Measurements from ENCODE around the gene IL1RL1.

IL1RL1 gene

GRCh38 chr2:102294802-102295489 lies 16.4 kb upstream of the IL1RL1 start:
- DNase-seq: no peak

- DNase-seq: no peak
These were observed 15.8 kb upstream of the IL1RL1 start for GRCh38 chr2:102295566-102295965.

GRCh38 chr2:102296449-102296848 lies 14.9 kb upstream of the IL1RL1 start:
- no peak for DNase-seq

- no peak for DNase-seq
These were observed 13.5 kb upstream of the IL1RL1 start for GRCh38 chr2:102297891-102298290.

GRCh38 chr2:102301867-102302362 lies 9.4 kb upstream of the IL1RL1 start:
- DNase-seq: peak; percentile 5

GRCh38 chr2:102302458-102302857 lies 8.9 kb upstream of the IL1RL1 start:
- DNase-seq: no peak

- DNase-seq: no peak
These were observed 7.8 kb upstream of the IL1RL1 start for GRCh38 chr2:102303589-102303988.

- no peak for DNase-seq
These were observed 7.1 kb upstream of the IL1RL1 start for GRCh38 chr2:102304268-102304667.

GRCh38 chr2:102304711-102305611 lies 6.4 kb upstream of the IL1RL1 start:
- DNase-seq: peak; percentile 7

GRCh38 chr2:102306125-102306524 lies 5.2 kb upstream of the IL1RL1 start:
- DNase-seq: no peak

- DNase-seq: no peak
These were observed 1.7 kb downstream of the IL1RL1 start for GRCh38 chr2:102313025-102313424.

- DNase-seq: no peak
These were observed 2.1 kb downstream of the IL1RL1 start for GRCh38 chr2:102313471-102313870.

- DNase-seq: no peak
These were observed 2.6 kb downstream of the IL1RL1 start for GRCh38 chr2:102313950-102314349.

- no peak for DNase-seq
These were observed 4.6 kb downstream of the IL1RL1 start for GRCh38 chr2:102315921-102316320.

GRCh38 chr2:102317715-102318114 lies 6.4 kb downstream of the IL1RL1 start:
- DNase-seq: no peak

- DNase-seq: no peak
These were observed 7.1 kb downstream of the IL1RL1 start for GRCh38 chr2:102318437-102318836.

- DNase-seq: no peak
These were observed 10.8 kb downstream of the IL1RL1 start for GRCh38 chr2:102321941-102322719.

GRCh38 chr2:102324914-102325313 lies 13.6 kb downstream of the IL1RL1 start:
- peak; percentile 12 for DNase-seq

GRCh38 chr2:102331311-102331980 lies 20.1 kb downstream of the IL1RL1 start:
- DNase-seq: no peak

GRCh38 chr2:102334486-102334885 lies 23.1 kb downstream of the IL1RL1 start:
- no peak for DNase-seq

- DNase-seq: no peak
These were observed 24.6 kb downstream of the IL1RL1 start for GRCh38 chr2:102335871-102336366.

- DNase-seq: no peak
These were observed 25.2 kb downstream of the IL1RL1 start for GRCh38 chr2:102336502-102336945.
